K562 (cell line): ENCODE results near the gene UBR7. TPM values are rescaled to one million over a fixed set of nuclear protein-coding genes. Genes with fewer than 3 reads are reported as not detected.
A peak's percentile ranks its signal among the peaks of the same experiment; 100 is the strongest.
"Not testable (repeated sequence)": the region's sequence is repeated elsewhere in the genome, so short reads cannot be mapped to it uniquely, and the experiment has no call there.

Experiments used
- ATAC-seq: fragments of 200-7000 bp; cut with Tn5 transposase; 3 replicates; pipeline ENCODE4 v1.9.1; 2020; ENCODE audit warnings: moderate library complexity
- BruUV-seq: library from RNA; stranded (reverse); fragments of 400-500 nt; replicated peaks from 2 replicates; lab custom pipeline; 2021; lab: Mats Ljungman, UMichigan
- CTCF ChIA-PET: fragments of 300-600 bp; formaldehyde crosslinking; extraction: SDS; loops from one replicate; lab custom pipeline; 2021; ENCODE audit warnings: low intra/inter-chr PET ratio; lab: Yijun Ruan, JAX
- POLR2A ChIA-PET: fragments of 300-600, 350-650 bp; sonication (Branson Sonifier 250); formaldehyde crosslinking; extraction: SDS; loops from one replicate; lab custom pipeline; 2021; ENCODE audit warnings: antibody characterized with exemption, inconsistent platforms; lab: Yijun Ruan, JAX
- DNase-seq, 4 experiments: peaks; one replicate each; pipeline versions ENCODE4 v3.0.0 to v3.0.0-alpha.2; 2011 to 2018; ENCODE audit warnings: low spot score in 3 of 4, mixed read lengths in 3 of 4; ENCODE audit errors: extremely low read depth in 1 of 4
- FAIRE-seq: peaks from 2 replicates; lab custom pipeline; 2011; peaks lifted over from hg19 to GRCh38; lab: Jason Lieb, UNC
- H2AFZ ChIP-seq: 2 replicates; pipeline ENCODE4 v1.6.0; 2011; ENCODE audit warnings: low read depth, low read length, control low read depth, inconsistent platforms
- H3K27ac ChIP-seq: fragments of 200-600 bp; 3 replicates; pipeline ENCODE4 v1.8.0; 2011; ENCODE audit warnings: low read depth, mild to moderate bottlenecking, control low read depth, inconsistent platforms, low read length, moderate library complexity, mixed read lengths; ENCODE audit errors: extremely low read depth
- H3K27me3 ChIP-seq, 2 experiments: fragments of 300-600 bp in 1 of 2; 2 replicates in 1 of 2; 3 replicates in 1 of 2; pipeline versions ENCODE4 v1.6.0 to v1.8.0; 2011; ENCODE audit warnings: inconsistent platforms in 2 of 2, low read length in 2 of 2, mild to moderate bottlenecking in 1 of 2, mixed read lengths in 1 of 2, moderate library complexity in 1 of 2; ENCODE audit not compliant: control insufficient read depth in 2 of 2, insufficient read depth in 2 of 2
- H3K36me3 ChIP-seq: fragments of 300-600 bp; 3 replicates; pipeline ENCODE4 v1.8.0; 2011; ENCODE audit warnings: mild to moderate bottlenecking, low read length, inconsistent platforms; ENCODE audit not compliant: control insufficient read depth, insufficient read depth
- H3K4me1 ChIP-seq, 2 experiments: fragments of 200-600 bp in 1 of 2; replicated peaks in 1 of 2; 2 replicates in 1 of 2; 3 replicates in 1 of 2; pipeline versions ENCODE4 v1.5.1 to v1.8.0; 2011; ENCODE audit warnings: inconsistent platforms in 2 of 2, low read length in 2 of 2, mild to moderate bottlenecking in 1 of 2, mixed read lengths in 1 of 2, moderate library complexity in 1 of 2; ENCODE audit not compliant: control insufficient read depth in 2 of 2, insufficient read depth in 2 of 2
- H3K4me2 ChIP-seq: 2 replicates; pipeline ENCODE4 v1.6.1; 2011; ENCODE audit warnings: low read length, control low read depth, inconsistent platforms, mixed read lengths; ENCODE audit not compliant: insufficient read depth
- H3K4me3 ChIP-seq: fragments of 200-600 bp; sonication (generic), shearing (Covaris generic); 2 replicates; pipeline ENCODE4 v1.5.1; 2016; ENCODE audit warnings: control low read depth, inconsistent platforms
- H3K79me2 ChIP-seq: fragments of 200-600 bp; 3 replicates; pipeline ENCODE4 v1.8.0; 2011; ENCODE audit warnings: low read length, inconsistent platforms; ENCODE audit not compliant: control insufficient read depth, insufficient read depth
- H3K9ac ChIP-seq, 2 experiments: 2 replicates each; pipeline versions ENCODE4 v1.6.0 to v1.6.1; 2011; ENCODE audit warnings: low read depth in 2 of 2, low read length in 2 of 2, control low read depth in 1 of 2, inconsistent platforms in 1 of 2, mild to moderate bottlenecking in 1 of 2, mixed read lengths in 1 of 2; ENCODE audit not compliant: insufficient read depth in 1 of 2
- H3K9me1 ChIP-seq: one replicate; pipeline ENCODE4 v1.6.0; 2011; ENCODE audit warnings: inconsistent platforms, mild to moderate bottlenecking, low read length, moderate library complexity; ENCODE audit not compliant: control insufficient read depth, insufficient read depth
- H3K9me3 ChIP-seq: replicated peaks from 2 replicates; pipeline ENCODE4 v1.5.1; 2011; ENCODE audit warnings: low read depth, low read length, inconsistent platforms; ENCODE audit not compliant: control insufficient read depth, insufficient read depth
- H4K20me1 ChIP-seq: replicated peaks from 2 replicates; pipeline ENCODE4 v1.6.1; 2011; ENCODE audit warnings: low read length, inconsistent platforms, mixed read lengths; ENCODE audit not compliant: control insufficient read depth, insufficient read depth
- CREB1 ChIP-seq, 2 experiments: sonication (generic) in 1 of 2; formaldehyde crosslinking in 1 of 2; IDR thresholded peaks; 2 replicates each; pipeline versions ENCODE4 v1.6.1 to v1.8.0; 2012 to 2022; ENCODE audit warnings: inconsistent platforms in 1 of 2, mild to moderate bottlenecking in 1 of 2, missing genetic modification reagents in 1 of 2, moderate library complexity in 1 of 2
- CREBBP ChIP-seq: IDR thresholded peaks from one replicate; pipeline ENCODE4 v1.6.1; 2012; ENCODE audit warnings: low read depth, mild to moderate bottlenecking, control low read depth, inconsistent platforms, low read length
- DMBX1 ChIP-seq: fragments of 250-450 bp; sonication (Bioruptor Pico); IDR thresholded peaks from 2 replicates; pipeline ENCODE4 v1.8.0; 2022; ENCODE audit warnings: inconsistent platforms, mild to moderate bottlenecking, moderate library complexity, borderline replicate concordance
- EGR1 ChIP-seq: fragments of 450-650 bp; conservative IDR thresholded peaks from 2 replicates; pipeline ENCODE4 v1.6.1; 2017; ENCODE audit warnings: mild to moderate bottlenecking
- ESRRB ChIP-seq: fragments of 250-450 bp; sonication (Bioruptor Pico); IDR thresholded peaks from 2 replicates; pipeline ENCODE4 v1.5.0; 2020; ENCODE audit warnings: mild to moderate bottlenecking, moderate library complexity, borderline replicate concordance
- GABPA ChIP-seq: fragments of 200-800 bp; sonication (Bioruptor generic); conservative IDR thresholded peaks from 2 replicates; pipeline ENCODE4 v1.6.1; 2016; ENCODE audit warnings: low read depth, missing genetic modification characterization, missing compliant biosample characterization
- HDAC8 ChIP-seq: fragments of 450-650 bp; IDR thresholded peaks from 2 replicates; pipeline ENCODE4 v1.6.1; 2016; ENCODE audit warnings: mild to moderate bottlenecking, missing genetic modification characterization, moderate library complexity, missing compliant biosample characterization
- KDM2B ChIP-seq: fragments of 250-450 bp; sonication (Bioruptor Pico); IDR thresholded peaks from 2 replicates; pipeline ENCODE4 v1.8.0; 2021; ENCODE audit warnings: mild to moderate bottlenecking, moderate library complexity
- MEIS2 ChIP-seq: fragments of 450-650 bp; IDR thresholded peaks from 2 replicates; pipeline ENCODE4 v1.6.1; 2014; ENCODE audit warnings: mild to moderate bottlenecking; ENCODE audit not compliant: partially characterized antibody
- NR1H2 ChIP-seq: sonication (generic); formaldehyde crosslinking; IDR thresholded peaks from 2 replicates; pipeline ENCODE4 v1.4.0; 2020; ENCODE audit warnings: mild to moderate bottlenecking, missing genetic modification reagents
- POLR2A ChIP-seq: fragments of 450-650 bp; conservative IDR thresholded peaks from 2 replicates; pipeline ENCODE4 v1.6.1; 2016
- SMARCC2 ChIP-seq: fragments of 450-650 bp; IDR thresholded peaks from 2 replicates; pipeline ENCODE4 v1.6.1; 2017; ENCODE audit warnings: antibody characterized with exemption, moderate library complexity, mild to moderate bottlenecking, low read depth
- SREBF1 ChIP-seq: fragments of 150-350 bp; IDR thresholded peaks from 2 replicates; pipeline ENCODE4 v1.6.1; 2014; ENCODE audit warnings: antibody characterized with exemption, low read depth, low read length, borderline replicate concordance
- ZBTB1 ChIP-seq: sonication (generic); formaldehyde crosslinking; IDR thresholded peaks from 2 replicates; pipeline ENCODE4 v1.8.1; 2023; ENCODE audit warnings: missing genetic modification reagents, low read depth, mild to moderate bottlenecking, borderline replicate concordance
- ZFX ChIP-seq: sonication (generic); formaldehyde crosslinking; IDR thresholded peaks from 2 replicates; pipeline ENCODE4 v1.8.0; 2022; ENCODE audit warnings: mild to moderate bottlenecking, missing genetic modification reagents, moderate library complexity
- ZNF282 ChIP-seq: sonication (generic); formaldehyde crosslinking; IDR thresholded peaks from 2 replicates; pipeline ENCODE4 v1.8.1; 2023; ENCODE audit warnings: missing genetic modification reagents
- whole genome bisulfite sequencing: fragments of 100-300 bp; shearing (Covaris generic); methylation state at CpG from one replicate; pipeline ENCODE4 v1.1.6; 2016; ENCODE audit warnings: low coverage, mixed read lengths; ENCODE audit not compliant: insufficient coverage; ENCODE audit errors: missing lambda C conversion rate; 5-methylcytosine and 5-hydroxymethylcytosine counted together
- in situ Hi-C: fragments of 300-500 bp; cut with MboI; formaldehyde crosslinking; loops from 4 replicates; pipeline ENCODE4 v1.15.0; 2018; ENCODE audit warnings: inconsistent platforms, mixed read lengths
- intact Hi-C: fragments of 100-400 bp; cut with micrococcal nuclease; formaldehyde crosslinking; loops from 2 replicates; pipeline ENCODE4 v1.14.2; 2022
- polyA plus RNA-seq, 8 experiments: library from polyadenylated mRNA; depleted of rRNA in 4 of 8; stranded (reverse) in 5 of 8; unstranded in 3 of 8; fragments of >200 nt; fragmentation: Nextera tagmentation in 2 of 8; fragmentation: Illumina TruSeq in 1 of 8; extraction: Ambion mirVana in 2 of 8; extraction: Trizol in 1 of 8; gene quantifications; 2 replicates each; pipeline versions ENCODE4 v1.2.1 to v1.2.3, GENCODE V29; 2011 to 2014; ENCODE audit warnings: inconsistent platforms in 1 of 8, missing spikeins in 1 of 8
- total RNA-seq, 7 experiments: library from RNA; depleted of rRNA in 6 of 7; stranded (reverse); fragments of >200 nt in 6 of 7; fragmentation: Illumina TruSeq in 2 of 7; extraction: Trizol in 2 of 7; gene quantifications; 2 replicates each; pipeline versions ENCODE4 v1.2.1 to v1.2.3, GENCODE V29; 2011 to 2021; ENCODE audit warnings: low replicate concordance in 1 of 7
- TF ChIP-seq, protein P1 (sequence below): sonication (generic); formaldehyde crosslinking; IDR thresholded peaks from 2 replicates; pipeline ENCODE4 v1.8.0; 2022; ENCODE audit warnings: missing genetic modification reagents, mild to moderate bottlenecking, moderate library complexity, borderline replicate concordance

The UBR7 gene
- total and polyA plus RNA-seq, 9 of the 15 experiments (the other 6 are each of a cell fraction or from before 2014, with no cell fraction given), result 12.5 to 63.0 (median 34.4) TPM

DNA sequence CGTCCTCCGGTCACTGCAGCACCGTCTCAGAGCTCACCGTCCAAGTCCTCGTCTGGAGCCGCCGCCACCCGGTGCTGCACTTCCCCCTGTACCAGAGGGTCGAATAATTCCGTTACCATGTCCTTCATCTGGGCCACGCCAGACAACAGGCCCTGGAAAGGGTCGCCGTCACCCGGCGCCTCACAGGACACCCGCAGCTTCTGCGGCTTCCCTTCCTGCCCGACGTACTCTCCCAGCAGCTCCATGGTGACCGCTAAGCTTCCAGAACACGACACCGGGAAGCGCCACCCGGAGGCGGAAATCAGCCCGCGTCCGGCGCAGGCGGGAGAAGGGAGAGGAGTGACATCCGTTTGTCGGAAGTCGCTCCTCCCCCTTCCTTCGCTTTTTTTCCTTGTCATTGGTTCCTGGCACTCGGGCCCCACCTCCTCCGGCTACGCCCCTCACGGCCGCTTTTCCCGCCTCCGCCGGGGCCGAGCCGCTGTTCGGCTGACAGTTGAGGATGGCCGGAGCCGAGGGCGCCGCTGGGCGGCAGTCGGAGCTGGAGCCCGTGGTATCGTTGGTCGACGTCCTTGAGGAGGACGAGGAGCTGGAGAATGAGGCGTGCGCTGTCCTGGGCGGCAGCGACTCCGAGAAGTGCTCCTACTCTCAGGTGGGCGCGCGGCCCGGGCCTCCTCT lies at the start of gene UBR7, which contains the start of gene GON7 (continued):
- TF ChIP-seq, protein P1, sequence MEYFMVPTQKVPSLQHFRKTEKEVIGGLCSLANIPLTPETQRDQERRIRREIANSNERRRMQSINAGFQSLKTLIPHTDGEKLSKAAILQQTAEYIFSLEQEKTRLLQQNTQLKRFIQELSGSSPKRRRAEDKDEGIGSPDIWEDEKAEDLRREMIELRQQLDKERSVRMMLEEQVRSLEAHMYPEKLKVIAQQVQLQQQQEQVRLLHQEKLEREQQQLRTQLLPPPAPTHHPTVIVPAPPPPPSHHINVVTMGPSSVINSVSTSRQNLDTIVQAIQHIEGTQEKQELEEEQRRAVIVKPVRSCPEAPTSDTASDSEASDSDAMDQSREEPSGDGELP (CRISPR knock-in tag), result peak; percentile 75
- TF ChIP-seq CREBBP (no peak), DMBX1 (CRISPR knock-in tag) (no peak), NR1H2 (no peak), MEIS2 (peak; percentile 63), POLR2A (peak; percentile 85), SMARCC2 (no peak), ESRRB (CRISPR knock-in tag) (no peak), CREB1 (IDR thresholded peaks at IDR 0.05) (peak; percentile 93), CREB1 (CRISPR knock-in tag; IDR thresholded peaks at IDR 0.05) (peak; percentile 88), ZFX (CRISPR knock-in tag) (peak; percentile 67), SREBF1 (no peak), EGR1 (0 out of 2 replicates have a peak, but pooled peaks have one; percentile 27), ZBTB1 (CRISPR knock-in tag) (0 out of 2 replicates have a peak, but pooled peaks have one; percentile 1), HDAC8 (no peak), KDM2B (CRISPR knock-in tag) (no peak), GABPA (tag) (peak; percentile 95), ZNF282 (no peak)

DNA sequence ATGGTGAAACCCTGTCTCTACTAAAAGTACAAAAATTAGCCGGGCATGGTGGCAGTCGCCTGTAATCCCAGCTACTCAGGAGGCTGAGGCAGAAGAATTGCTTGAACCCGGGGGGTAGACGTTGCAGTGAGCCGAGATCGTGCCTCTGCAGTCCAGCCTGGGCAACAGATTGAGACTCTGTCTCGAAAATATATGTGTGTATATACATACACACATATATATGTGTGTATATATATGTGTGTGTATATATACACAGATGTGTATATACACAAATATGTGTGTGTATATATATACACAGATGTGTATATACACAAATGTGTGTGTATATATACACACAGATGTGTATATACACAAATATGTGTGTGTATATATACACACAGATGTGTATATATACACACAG lies 48.7 kb upstream of the UBR7 start:
- H2AFZ ChIP-seq, H3K9ac ChIP-seq, H4K20me1 ChIP-seq, H3K36me3 ChIP-seq, H3K79me2 ChIP-seq, H3K9me1 ChIP-seq, H3K4me2 ChIP-seq, in situ Hi-C loops, intact Hi-C loops, H3K27me3 ChIP-seq, H3K9me3 ChIP-seq, DNase-seq, FAIRE-seq, BruUV-seq, H3K4me3 ChIP-seq, ATAC-seq, CTCF ChIA-PET, POLR2A ChIA-PET, H3K4me1 ChIP-seq, H3K27ac ChIP-seq: not testable (repeated sequence)
- 20% methylated on average over 1 of the region's 7 CpGs for WGBS
